Measurements from ENCODE around the gene INO80E. TPM values are rescaled to one million over a fixed set of nuclear protein-coding genes. Genes with fewer than 3 reads are reported as not detected.

The INO80E gene
- total and polyA plus RNA-seq, 7 donors: 30.5 to 86.9 (median 43.3) TPM

GRCh38 chr16:29978564-29979270 is 17.3 kb upstream of the INO80E start:
- H3K4me1 ChIP-seq: peaks cover 22% of the 10 kb centered on the region
- H3K4me3 ChIP-seq: no peak overlapping the region
- no peak overlapping the region for H3K27ac ChIP-seq
- DNase-seq (no peak), ATAC-seq (no peak)
- no peaks in the 10 kb centered on the region for H3K27me3 ChIP-seq (ENCODE audit: insufficient read depth in 3 of 3, low read length in 2 of 3)
- intact Hi-C loops (cut with DNase I): loop anchor here (5.0 to 10.0 kb wide), 2 partner anchors 51 to 1746 kb away; partner anchors contain the start of gene KCTD13 (in 1 of the 2)
- H3K36me3 ChIP-seq (ENCODE audit: insufficient read depth in 1 of 2, low read depth in 1 of 2): peaks cover 4 to 64% of the 10 kb centered on the region in 2 donors
- 82 to 89% (median 87%) methylated on average over 9 of the region's 9 CpGs for WGBS, 3 donors
- no peak for TF ChIP-seq CTCF (IDR thresholded peaks at IDR 0.05)
- no peaks in the 10 kb centered on the region for H3K9me3 ChIP-seq

DNA sequence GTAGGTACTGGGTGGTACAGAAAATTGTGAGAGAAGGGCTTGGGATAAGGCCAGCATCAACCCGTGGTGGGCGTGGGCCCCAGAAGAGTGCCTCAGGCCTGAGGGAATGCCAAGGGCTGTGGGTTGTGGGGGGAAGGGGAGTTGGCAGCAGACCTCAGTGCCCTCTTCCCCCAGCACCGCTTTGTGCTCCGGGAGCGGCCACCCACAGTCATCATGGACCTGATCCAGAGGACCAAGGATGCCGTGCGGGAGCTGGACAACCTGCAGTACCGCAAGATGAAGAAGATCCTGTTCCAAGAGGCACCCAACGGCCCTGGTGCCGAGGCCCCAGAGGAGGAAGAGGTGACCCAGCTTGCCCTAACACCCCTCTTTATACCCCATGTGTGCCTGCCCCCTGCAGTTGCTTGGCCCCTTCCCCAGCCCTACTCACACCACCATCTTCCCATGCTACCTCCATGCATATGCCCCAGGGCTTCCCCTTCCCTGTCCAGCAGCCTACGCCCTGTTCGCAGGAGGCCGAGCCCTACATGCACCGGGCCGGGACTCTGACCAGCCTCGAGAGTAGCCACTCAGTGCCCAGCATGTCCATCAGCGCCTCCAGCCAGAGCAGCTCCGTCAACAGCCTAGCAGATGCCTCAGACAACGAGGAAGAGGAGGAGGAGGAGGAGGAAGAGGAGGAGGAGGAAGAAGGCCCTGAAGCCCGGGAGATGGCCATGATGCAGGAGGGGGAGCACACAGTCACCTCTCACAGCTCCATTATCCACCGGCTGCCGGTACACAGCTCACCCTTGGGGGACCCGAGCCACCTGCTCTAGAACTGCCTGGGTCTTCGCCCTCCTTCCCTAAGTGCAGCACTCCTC is 13.3 kb upstream of the INO80E start:
- Histone ChIP-seq H3K9me3 (no peaks in the 10 kb centered on the region), H3K27me3 (ENCODE audit: insufficient read depth in 3 of 3, low read length in 2 of 3) (no peaks in the 10 kb centered on the region), H3K4me3 (no peak overlapping the region), H3K27ac (no peak overlapping the region), H3K4me1 (no peaks in the 10 kb centered on the region), H3K36me3 (ENCODE audit: insufficient read depth in 1 of 2, low read depth in 1 of 2) (peaks cover 20 to 100% of the 10 kb centered on the region in 2 donors)
- 86 to 88% (median 86%) methylated on average over 20 to 24 of the region's 24 CpGs for WGBS, 3 donors
- DNase-seq (no peak), ATAC-seq (no peak)
- intact Hi-C loops (cut with DNase I): no loop called here
- no peak for TF ChIP-seq CTCF (IDR thresholded peaks at IDR 0.05)

DNA sequence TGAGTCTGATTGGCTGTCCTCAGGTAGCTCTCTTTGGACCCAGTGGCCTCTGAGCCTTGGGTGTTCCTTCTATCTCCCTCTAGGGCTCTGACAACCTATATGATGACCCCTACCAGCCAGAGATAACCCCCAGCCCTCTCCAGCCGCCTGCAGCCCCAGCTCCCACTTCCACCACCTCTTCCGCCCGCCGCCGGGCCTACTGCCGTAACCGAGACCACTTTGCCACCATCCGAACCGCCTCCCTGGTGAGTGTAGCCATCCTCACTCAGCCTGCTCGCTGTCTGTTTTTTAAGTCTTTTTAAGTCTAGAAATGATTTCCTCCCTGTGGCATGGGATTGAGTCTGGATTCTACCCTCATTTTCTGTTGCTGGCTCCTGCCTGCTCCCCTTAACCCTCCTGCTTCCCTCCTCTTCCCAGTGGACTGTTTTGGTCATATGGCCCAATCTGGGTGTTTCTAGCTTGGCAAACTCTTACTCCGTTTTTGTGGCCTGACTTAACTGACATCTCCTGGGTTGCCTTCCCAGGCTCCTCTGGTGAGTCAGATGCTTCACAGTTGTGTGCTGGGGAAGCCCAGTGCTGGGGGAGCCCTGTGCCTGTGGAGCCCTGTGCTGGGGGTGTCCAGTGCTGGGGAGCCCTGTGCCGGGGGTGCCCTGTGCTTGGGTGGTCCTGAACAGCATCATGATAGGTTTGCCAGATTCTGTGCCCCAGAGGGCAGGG is 12.5 kb upstream of the INO80E start:
- TF ChIP-seq CTCF (IDR thresholded peaks at IDR 0.05): no peak
- Histone ChIP-seq H3K36me3 (ENCODE audit: insufficient read depth in 1 of 2, low read depth in 1 of 2) (peaks cover 20 to 100% of the 10 kb centered on the region in 2 donors), H3K27ac (no peak overlapping the region), H3K9me3 (no peaks in the 10 kb centered on the region), H3K4me1 (no peaks in the 10 kb centered on the region), H3K27me3 (ENCODE audit: insufficient read depth in 3 of 3, low read length in 2 of 3) (no peaks in the 10 kb centered on the region), H3K4me3 (no peak overlapping the region)
- DNase-seq (no peak), ATAC-seq (no peak)
- WGBS, 3 donors: 84 to 96% (median 86%) methylated on average over 12 of the region's 12 CpGs
- intact Hi-C loops (cut with DNase I): loop anchor here in 1 of 2 donors (1.0 kb wide), 1 partner anchor 8 kb away; no protein-coding TSS in a partner anchor

GRCh38 chr16:29984137-29984763 is 11.8 kb upstream of the INO80E start:
- DNase-seq (no peak), ATAC-seq (no peak)
- TF ChIP-seq CTCF (IDR thresholded peaks at IDR 0.05): no peak
- WGBS, 3 donors: 75 to 94% (median 82%) methylated on average over 6 of the region's 6 CpGs
- intact Hi-C loops (cut with DNase I): loop anchor here in 1 of 2 donors (1.0 kb wide), 1 partner anchor 9 kb away; no protein-coding TSS in a partner anchor
- no peaks in the 10 kb centered on the region for H3K9me3 ChIP-seq
- no peak overlapping the region for H3K27ac ChIP-seq
- H3K27me3 ChIP-seq (ENCODE audit: insufficient read depth in 3 of 3, low read length in 2 of 3): no peaks in the 10 kb centered on the region
- H3K4me3 ChIP-seq: no peak overlapping the region
- no peaks in the 10 kb centered on the region for H3K4me1 ChIP-seq
- H3K36me3 ChIP-seq (ENCODE audit: insufficient read depth in 1 of 2, low read depth in 1 of 2): peaks cover 20 to 100% of the 10 kb centered on the region in 2 donors
